ENCODE measurements around the gene KDM2A. TPM values are rescaled to one million over a fixed set of nuclear protein-coding genes. Genes with fewer than 3 reads are reported as not detected.

Gene KDM2A
- total RNA-seq, 1 experiment from 2014 or later: 50.4 TPM

DNA sequence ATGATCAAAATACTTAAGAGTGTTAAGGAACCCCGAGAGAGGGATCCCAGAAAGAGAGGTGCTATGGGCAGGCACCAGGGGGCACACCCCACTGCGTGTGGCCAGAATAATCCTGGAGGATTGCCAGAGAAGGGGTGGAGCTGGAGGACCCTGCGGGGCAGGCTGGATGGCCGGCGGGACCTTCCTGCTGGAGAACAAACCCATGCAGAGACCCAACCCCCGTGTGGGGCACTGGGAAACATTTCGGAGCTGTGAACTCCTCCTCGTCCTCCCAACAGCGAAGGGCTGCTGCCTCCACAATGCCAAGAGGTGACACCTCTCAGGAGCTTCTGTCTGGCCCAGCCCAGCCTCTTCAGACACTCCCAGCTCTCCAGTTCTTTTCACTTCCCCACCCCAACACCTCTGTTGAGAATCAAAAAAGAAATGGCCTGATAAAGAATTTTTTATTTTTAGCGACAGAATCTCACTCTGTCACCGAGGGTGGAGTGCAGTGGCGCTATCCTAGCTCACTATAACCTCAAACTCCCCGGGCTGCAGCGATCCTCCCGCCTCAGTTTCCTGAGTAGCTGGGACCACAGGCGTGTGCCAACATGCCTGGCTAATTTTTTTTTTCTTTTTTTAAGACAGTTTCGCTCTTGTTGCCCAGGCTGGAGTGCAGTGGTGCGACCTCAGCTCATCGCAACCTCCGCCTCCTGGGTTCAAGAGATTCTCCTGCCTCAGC is 36.8 kb upstream of the KDM2A start:
- Histone ChIP-seq H3K9me3 (ENCODE audit: control insufficient read depth in 1 of 2, insufficient read depth in 1 of 2, low read depth in 1 of 2, low read length in 2 of 2) (no peaks in the 10 kb centered on the region), H3K27ac (ENCODE audit: low read depth, low read length) (no peak overlapping the region), H4K20me1 (ENCODE audit: insufficient read depth) (no peaks in the 10 kb centered on the region), H3K4me1 (ENCODE audit: control insufficient read depth in 1 of 2, insufficient read depth in 2 of 2, low read length in 2 of 2) (peaks cover 25 to 39% of the 10 kb centered on the region in 2 experiments), H3K79me2 (ENCODE audit: insufficient read depth, low read length) (no peaks in the 10 kb centered on the region), H3K27me3 (ENCODE audit: insufficient read depth, low read length) (no peaks in the 10 kb centered on the region), H3K9me2 (ENCODE audit: insufficient read depth) (no peaks in the 10 kb centered on the region), H3K9ac (ENCODE audit: low read length) (peak overlapping the region; percentile 21; the same call in 1 of the 2 replicates), H3K36me3 (ENCODE audit: control insufficient read depth in 1 of 2, insufficient read depth in 2 of 2, low read length in 2 of 2) (no peaks in the 10 kb centered on the region), H3K4me3 (replicated peaks in 1 of 2; ENCODE audit: low read depth in 1 of 2, low read length in 2 of 2) (peak overlapping the region in 1 of 2 experiments; percentile 24; a peak in 2 of 4 replicates), H2AFZ (ENCODE audit: low read depth, low read length, poor library complexity, severe bottlenecking) (peak overlapping the region; percentile 89), H3K4me2 (ENCODE audit: low read length) (peak overlapping the region; percentile 60)
- DNase-seq (ENCODE audit: low read depth, low spot score): no peak
- TF ChIP-seq, protein P1, sequence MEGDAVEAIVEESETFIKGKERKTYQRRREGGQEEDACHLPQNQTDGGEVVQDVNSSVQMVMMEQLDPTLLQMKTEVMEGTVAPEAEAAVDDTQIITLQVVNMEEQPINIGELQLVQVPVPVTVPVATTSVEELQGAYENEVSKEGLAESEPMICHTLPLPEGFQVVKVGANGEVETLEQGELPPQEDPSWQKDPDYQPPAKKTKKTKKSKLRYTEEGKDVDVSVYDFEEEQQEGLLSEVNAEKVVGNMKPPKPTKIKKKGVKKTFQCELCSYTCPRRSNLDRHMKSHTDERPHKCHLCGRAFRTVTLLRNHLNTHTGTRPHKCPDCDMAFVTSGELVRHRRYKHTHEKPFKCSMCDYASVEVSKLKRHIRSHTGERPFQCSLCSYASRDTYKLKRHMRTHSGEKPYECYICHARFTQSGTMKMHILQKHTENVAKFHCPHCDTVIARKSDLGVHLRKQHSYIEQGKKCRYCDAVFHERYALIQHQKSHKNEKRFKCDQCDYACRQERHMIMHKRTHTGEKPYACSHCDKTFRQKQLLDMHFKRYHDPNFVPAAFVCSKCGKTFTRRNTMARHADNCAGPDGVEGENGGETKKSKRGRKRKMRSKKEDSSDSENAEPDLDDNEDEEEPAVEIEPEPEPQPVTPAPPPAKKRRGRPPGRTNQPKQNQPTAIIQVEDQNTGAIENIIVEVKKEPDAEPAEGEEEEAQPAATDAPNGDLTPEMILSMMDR (IDR thresholded peaks at IDR 0.05 in 2 of 3, conservative IDR thresholded peaks at IDR 0.05 in 1 of 3; ENCODE audit: borderline replicate concordance in 1 of 3, insufficient read depth in 1 of 3, low read depth in 2 of 3, low read length in 2 of 3): peak in 1 of 3 experiments; percentile 20; a peak in 1 of 6 replicates
- no peak for TF ChIP-seq POLR2AphosphoS5 (IDR thresholded peaks at IDR 0.05; ENCODE audit: low read depth, low read length)
- TF ChIP-seq JUND (IDR thresholded peaks at IDR 0.05): no peak
- TF ChIP-seq TCF7L2 (IDR thresholded peaks at IDR 0.05; ENCODE audit: borderline replicate concordance, extremely low read depth, insufficient read depth, insufficient read length): no peak
- peak; percentile 20; the same call in 1 of the 2 replicates for TF ChIP-seq RAD21 (IDR thresholded peaks at IDR 0.05; ENCODE audit: low read depth)
- TF ChIP-seq, protein P2, sequence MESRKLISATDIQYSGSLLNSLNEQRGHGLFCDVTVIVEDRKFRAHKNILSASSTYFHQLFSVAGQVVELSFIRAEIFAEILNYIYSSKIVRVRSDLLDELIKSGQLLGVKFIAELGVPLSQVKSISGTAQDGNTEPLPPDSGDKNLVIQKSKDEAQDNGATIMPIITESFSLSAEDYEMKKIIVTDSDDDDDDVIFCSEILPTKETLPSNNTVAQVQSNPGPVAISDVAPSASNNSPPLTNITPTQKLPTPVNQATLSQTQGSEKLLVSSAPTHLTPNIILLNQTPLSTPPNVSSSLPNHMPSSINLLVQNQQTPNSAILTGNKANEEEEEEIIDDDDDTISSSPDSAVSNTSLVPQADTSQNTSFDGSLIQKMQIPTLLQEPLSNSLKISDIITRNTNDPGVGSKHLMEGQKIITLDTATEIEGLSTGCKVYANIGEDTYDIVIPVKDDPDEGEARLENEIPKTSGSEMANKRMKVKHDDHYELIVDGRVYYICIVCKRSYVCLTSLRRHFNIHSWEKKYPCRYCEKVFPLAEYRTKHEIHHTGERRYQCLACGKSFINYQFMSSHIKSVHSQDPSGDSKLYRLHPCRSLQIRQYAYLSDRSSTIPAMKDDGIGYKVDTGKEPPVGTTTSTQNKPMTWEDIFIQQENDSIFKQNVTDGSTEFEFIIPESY (IDR thresholded peaks at IDR 0.05; ENCODE audit: extremely low read depth, insufficient replicate concordance, low read length): no peak
- TF ChIP-seq, protein P3, sequence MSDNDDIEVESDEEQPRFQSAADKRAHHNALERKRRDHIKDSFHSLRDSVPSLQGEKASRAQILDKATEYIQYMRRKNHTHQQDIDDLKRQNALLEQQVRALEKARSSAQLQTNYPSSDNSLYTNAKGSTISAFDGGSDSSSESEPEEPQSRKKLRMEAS (IDR thresholded peaks at IDR 0.05): no peak
- intact Hi-C loops (cut with micrococcal nuclease): no loop called here
- ChIA-PET CTCF (interaction anchor here (2.0 to 3.1 kb wide), 2 partner anchors 235 to 300 kb away, joined by 9 to 22 read pairs; no protein-coding TSS in a partner anchor), RAD21 (ENCODE audit: low non-redundant PET in 1 of 2, low total read pairs in 2 of 2, uncharacterized antibody in 2 of 2, unreplicated experiment in 2 of 2) (interaction anchor here in 1 of 2 experiments (1.0 kb wide), 1 partner anchor 235 kb away, joined by 5 read pairs; no protein-coding TSS in a partner anchor), POLR2A (interaction anchor here (1.2 kb wide), 1 partner anchor 12 kb away, joined by 3 read pairs; no protein-coding TSS in a partner anchor)
- no TSS peak for BruUV-seq (replicated peaks)
- peak; percentile 16 for ATAC-seq

Data from HCT116 (cell line).